ENCODE data around the gene S100A13.

S100A13 gene

GRCh38 chr1:153617663-153618062, 9.6 kb downstream of the S100A13 start:
- no peaks in the 10 kb centered on the region for H3K36me3 Mint-ChIP-seq
- H3K4me3 Mint-ChIP-seq = no peak overlapping the region
- no peaks in the 10 kb centered on the region for H3K9me3 Mint-ChIP-seq
- peaks cover 3% of the 10 kb centered on the region for H3K4me1 Mint-ChIP-seq
- no peaks in the 10 kb centered on the region for H3K27me3 Mint-ChIP-seq
- H3K27ac Mint-ChIP-seq = no peak overlapping the region

GRCh38 chr1:153616917-153617311, 10.4 kb downstream of the S100A13 start:
- H3K27ac Mint-ChIP-seq = no peak overlapping the region
- H3K4me3 Mint-ChIP-seq = no peak overlapping the region
- H3K9me3 Mint-ChIP-seq = no peaks in the 10 kb centered on the region
- no peaks in the 10 kb centered on the region for H3K36me3 Mint-ChIP-seq
- peaks cover 3% of the 10 kb centered on the region for H3K4me1 Mint-ChIP-seq
- no peaks in the 10 kb centered on the region for H3K27me3 Mint-ChIP-seq

- H3K4me3 Mint-ChIP-seq = no peak within 1 kb of the TSS
- no peaks in the 10 kb centered on the region for H3K27me3 Mint-ChIP-seq
- peaks cover 3% of the 10 kb centered on the region for H3K4me1 Mint-ChIP-seq
- H3K27ac Mint-ChIP-seq = peak within 1 kb of the TSS; percentile 15
- no peaks in the 10 kb centered on the region for H3K9me3 Mint-ChIP-seq
- H3K36me3 Mint-ChIP-seq = no peaks in the 10 kb centered on the region
These were observed 11.0 kb downstream of the S100A13 start, which contains the start of gene S100A14 for GRCh38 chr1:153616144-153616916. Gene S100A14 (minus strand): TSS chr1:153616325. CDS start chr1:153615858, 467 bp downstream.

- Mint-ChIP-seq H3K36me3 (no peaks in the 10 kb centered on the region), H3K27ac (peak overlapping the region; percentile 15), H3K4me3 (no peak overlapping the region), H3K4me1 (peaks cover 3% of the 10 kb centered on the region), H3K27me3 (no peaks in the 10 kb centered on the region), H3K9me3 (no peaks in the 10 kb centered on the region)
These were observed 11.9 kb downstream of the S100A13 start for GRCh38 chr1:153615406-153615805.

GRCh38 chr1:153614906-153615305, 12.4 kb downstream of the S100A13 start:
- Mint-ChIP-seq H3K9me3 (no peaks in the 10 kb centered on the region), H3K27me3 (no peaks in the 10 kb centered on the region), H3K4me1 (peaks cover 3% of the 10 kb centered on the region), H3K27ac (no peak overlapping the region), H3K4me3 (no peak overlapping the region), H3K36me3 (no peaks in the 10 kb centered on the region)

- H3K27me3 Mint-ChIP-seq = no peaks in the 10 kb centered on the region
- H3K27ac Mint-ChIP-seq = no peak overlapping the region
- H3K4me1 Mint-ChIP-seq = peaks cover 3% of the 10 kb centered on the region
- H3K9me3 Mint-ChIP-seq = no peaks in the 10 kb centered on the region
- no peaks in the 10 kb centered on the region for H3K36me3 Mint-ChIP-seq
- no peak overlapping the region for H3K4me3 Mint-ChIP-seq
These were observed 13.0 kb downstream of the S100A13 start for GRCh38 chr1:153614189-153614900.

GRCh38 chr1:153613406-153613805, 13.9 kb downstream of the S100A13 start:
- Mint-ChIP-seq H3K9me3 (no peaks in the 10 kb centered on the region), H3K27ac (no peak overlapping the region), H3K4me1 (peaks cover 3% of the 10 kb centered on the region), H3K36me3 (no peaks in the 10 kb centered on the region), H3K27me3 (no peaks in the 10 kb centered on the region), H3K4me3 (no peak overlapping the region)

GRCh38 chr1:153612755-153613331, 14.5 kb downstream of the S100A13 start, which contains the start of gene S100A16:
Gene S100A16 (minus strand): TSS chr1:153613137. CDS start chr1:153608151, 4,986 bp downstream.
- no peak within 1 kb of the TSS for H3K4me3 Mint-ChIP-seq

GRCh38 chr1:153612111-153612754, 15.1 kb downstream of the S100A13 start:
- Mint-ChIP-seq H3K9me3 (no peaks in the 10 kb centered on the region), H3K27ac (no peak overlapping the region), H3K4me3 (no peak overlapping the region)

More at GRCh38 chr1:153612755-153613331, 14.5 kb downstream of the S100A13 start, which contains the start of gene S100A16:
- H3K27me3 Mint-ChIP-seq = no peaks in the 10 kb centered on the region
- H3K36me3 Mint-ChIP-seq = no peaks in the 10 kb centered on the region
- H3K9me3 Mint-ChIP-seq = no peaks in the 10 kb centered on the region
- H3K4me1 Mint-ChIP-seq = peaks cover 3% of the 10 kb centered on the region
- no peak within 1 kb of the TSS for H3K27ac Mint-ChIP-seq

GRCh38 chr1:153611356-153611755, 15.9 kb downstream of the S100A13 start:
- Mint-ChIP-seq H3K27ac (no peak overlapping the region), H3K27me3 (no peaks in the 10 kb centered on the region), H3K4me1 (no peaks in the 10 kb centered on the region), H3K9me3 (no peaks in the 10 kb centered on the region), H3K36me3 (no peaks in the 10 kb centered on the region), H3K4me3 (no peak overlapping the region)

More at GRCh38 chr1:153612111-153612754, 15.1 kb downstream of the S100A13 start:
- Mint-ChIP-seq H3K4me1 (no peaks in the 10 kb centered on the region), H3K27me3 (no peaks in the 10 kb centered on the region), H3K36me3 (no peaks in the 10 kb centered on the region)

GRCh38 chr1:153610811-153611301, 16.4 kb downstream of the S100A13 start:
- H3K27me3 Mint-ChIP-seq = no peaks in the 10 kb centered on the region
- no peak overlapping the region for H3K4me3 Mint-ChIP-seq
- H3K4me1 Mint-ChIP-seq = no peaks in the 10 kb centered on the region
- H3K27ac Mint-ChIP-seq = no peak overlapping the region
- no peaks in the 10 kb centered on the region for H3K36me3 Mint-ChIP-seq
- no peaks in the 10 kb centered on the region for H3K9me3 Mint-ChIP-seq

- Mint-ChIP-seq H3K27me3 (no peaks in the 10 kb centered on the region), H3K27ac (no peak overlapping the region), H3K4me3 (no peak overlapping the region), H3K36me3 (no peaks in the 10 kb centered on the region), H3K9me3 (no peaks in the 10 kb centered on the region), H3K4me1 (no peaks in the 10 kb centered on the region)
These were observed 17.0 kb downstream of the S100A13 start for GRCh38 chr1:153610334-153610733.

- no peak overlapping the region for H3K27ac Mint-ChIP-seq
- no peaks in the 10 kb centered on the region for H3K9me3 Mint-ChIP-seq
- H3K4me3 Mint-ChIP-seq = no peak overlapping the region
- H3K36me3 Mint-ChIP-seq = no peaks in the 10 kb centered on the region
- H3K27me3 Mint-ChIP-seq = no peaks in the 10 kb centered on the region
- no peaks in the 10 kb centered on the region for H3K4me1 Mint-ChIP-seq
These were observed 17.8 kb downstream of the S100A13 start for GRCh38 chr1:153609585-153609907.

- H3K9me3 Mint-ChIP-seq = no peaks in the 10 kb centered on the region
- H3K4me1 Mint-ChIP-seq = no peaks in the 10 kb centered on the region
- peak overlapping the region; percentile 41 for H3K27ac Mint-ChIP-seq
- no peaks in the 10 kb centered on the region for H3K27me3 Mint-ChIP-seq
- H3K4me3 Mint-ChIP-seq = no peak overlapping the region
- H3K36me3 Mint-ChIP-seq = no peaks in the 10 kb centered on the region
These were observed 18.3 kb downstream of the S100A13 start for GRCh38 chr1:153608742-153609584.
